GM19468 (cell line): ENCODE measurements around the gene ANKRD53.

Experiments used
- ATAC-seq: cut with Tn5 transposase; IDR thresholded peaks from one replicate; pipeline ENCODE4 v1.9.1; 2021; ENCODE audit warnings: mild to moderate bottlenecking, moderate library complexity, moderate number of reproducible peaks; ENCODE audit not compliant: unreplicated experiment; ENCODE audit errors: extremely low read depth

Gene ANKRD53, protein sequence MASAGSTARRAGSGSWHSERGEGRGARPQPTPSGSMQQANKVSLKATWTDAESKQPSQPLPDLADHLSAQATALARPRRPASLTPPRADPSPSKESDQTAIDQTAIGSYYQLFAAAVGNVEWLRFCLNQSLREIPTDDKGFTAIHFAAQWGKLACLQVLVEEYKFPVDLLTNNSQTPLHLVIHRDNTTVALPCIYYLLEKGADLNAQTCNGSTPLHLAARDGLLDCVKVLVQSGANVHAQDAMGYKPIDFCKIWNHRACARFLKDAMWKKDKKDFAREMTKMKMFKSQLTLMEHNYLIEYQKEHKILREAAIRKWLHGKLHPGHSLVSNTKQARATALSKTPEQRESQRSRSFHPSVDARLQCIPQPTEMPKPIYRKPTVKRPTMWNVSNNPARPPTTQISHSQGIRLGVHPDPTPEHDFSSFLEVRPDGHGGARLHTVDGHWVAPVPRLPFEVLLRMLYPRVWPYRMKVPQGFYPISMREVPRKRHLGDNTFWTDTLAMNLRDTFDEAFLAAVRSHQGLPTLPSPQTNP

GRCh38 chr2:70978341-70979179 lies at the start of gene ANKRD53:
ANKRD53 (plus strand) TSS chr2:70978630; CDS start chr2:70978646, 16 bp downstream.
- no peak for ATAC-seq

DNA sequence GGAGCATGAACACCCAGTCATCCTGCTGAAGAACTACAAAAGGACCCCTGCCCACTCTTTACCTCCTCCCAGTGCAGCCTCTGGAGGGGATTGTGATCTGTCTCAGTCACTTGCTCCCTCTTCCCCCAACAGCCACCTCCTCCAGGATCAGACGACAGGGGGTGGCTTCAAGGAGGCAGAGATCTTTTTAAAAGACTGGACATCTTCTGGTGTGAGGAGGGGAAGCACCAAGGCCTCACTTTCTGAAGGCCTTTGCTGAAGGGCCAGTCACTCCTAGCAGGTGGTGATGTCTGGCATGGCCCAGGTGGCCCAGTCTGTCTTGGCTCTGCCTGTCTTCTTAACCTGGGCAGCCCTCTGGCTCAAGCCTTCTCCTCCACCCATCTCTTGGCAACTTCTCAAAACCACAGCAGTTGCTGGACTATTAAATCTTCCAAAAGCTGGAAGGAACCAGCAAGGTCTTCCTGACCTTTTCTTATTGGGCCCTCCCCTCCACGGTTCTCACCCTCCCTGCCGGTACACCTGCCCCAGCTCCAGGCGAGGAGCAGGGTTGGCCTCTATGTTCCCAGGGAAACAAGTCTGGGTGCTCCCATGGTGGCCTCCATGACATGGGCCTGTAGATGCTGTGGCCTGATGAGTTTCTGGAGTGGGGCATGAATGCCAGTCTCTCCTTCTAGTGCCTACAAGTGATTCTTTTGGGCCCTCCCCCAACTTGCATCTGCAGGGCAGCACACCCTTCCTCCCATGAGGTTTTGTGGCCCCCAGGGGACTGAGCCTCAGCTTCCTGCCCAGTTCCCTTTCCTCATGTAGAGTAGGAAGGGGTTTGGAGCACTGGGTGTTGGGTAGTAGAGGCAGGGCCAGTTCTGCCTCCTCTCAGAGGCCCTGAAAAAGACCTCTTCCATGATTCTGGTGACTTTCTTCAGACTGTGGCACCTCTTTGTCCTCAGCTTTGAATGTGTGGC lies 47.8 kb upstream of the ANKRD53 start:
- no peak for ATAC-seq

GRCh38 chr2:70931376-70932000 lies 46.9 kb upstream of the ANKRD53 start:
- ATAC-seq = no peak

- no peak for ATAC-seq
Observed at GRCh38 chr2:70932631-70933230, 45.7 kb upstream of the ANKRD53 start.

GRCh38 chr2:70934981-70935380 lies 43.4 kb upstream of the ANKRD53 start:
- ATAC-seq = no peak

DNA sequence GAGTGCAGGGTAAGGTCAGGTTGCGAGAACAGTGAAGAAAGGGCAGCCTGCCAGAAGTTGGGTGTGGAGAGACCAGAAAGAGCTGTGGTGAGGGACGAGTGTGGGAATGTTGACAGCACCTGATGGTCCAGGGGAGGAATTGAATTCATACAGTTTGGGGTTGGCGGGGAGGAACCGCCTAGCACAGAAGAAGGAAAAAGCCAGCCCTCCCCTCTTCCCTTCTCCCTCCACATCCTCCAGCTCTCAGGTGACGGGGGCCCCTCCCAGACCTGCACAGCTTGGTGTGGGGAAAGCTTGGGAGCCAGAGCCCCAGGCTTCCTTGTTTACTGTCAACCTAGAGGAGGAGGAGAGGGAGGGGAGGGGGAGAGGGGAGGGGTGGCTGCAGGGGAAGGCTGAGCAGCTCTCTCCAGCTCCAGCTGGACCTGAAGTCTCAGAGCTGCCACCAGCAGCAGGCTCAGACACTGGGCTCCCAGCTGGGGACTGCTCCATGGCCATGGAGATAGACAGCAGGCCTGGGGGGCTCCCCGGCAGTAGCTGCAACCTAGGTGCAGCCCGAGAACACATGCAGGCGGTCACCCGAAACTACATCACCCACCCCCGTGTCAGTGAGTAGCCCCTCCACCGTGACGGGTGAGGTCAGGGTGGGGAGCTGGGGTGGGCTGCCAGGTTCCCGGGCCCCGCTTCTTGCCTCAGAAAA lies 42.8 kb upstream of the ANKRD53 start, which contains the start of gene ATP6V1B1:
Gene ATP6V1B1, plus strand, starts transcription at position 433 of the 697 bp plus-strand sequence. Its CDS starts 55 bp downstream, at position 488.
- no peak for ATAC-seq

DNA sequence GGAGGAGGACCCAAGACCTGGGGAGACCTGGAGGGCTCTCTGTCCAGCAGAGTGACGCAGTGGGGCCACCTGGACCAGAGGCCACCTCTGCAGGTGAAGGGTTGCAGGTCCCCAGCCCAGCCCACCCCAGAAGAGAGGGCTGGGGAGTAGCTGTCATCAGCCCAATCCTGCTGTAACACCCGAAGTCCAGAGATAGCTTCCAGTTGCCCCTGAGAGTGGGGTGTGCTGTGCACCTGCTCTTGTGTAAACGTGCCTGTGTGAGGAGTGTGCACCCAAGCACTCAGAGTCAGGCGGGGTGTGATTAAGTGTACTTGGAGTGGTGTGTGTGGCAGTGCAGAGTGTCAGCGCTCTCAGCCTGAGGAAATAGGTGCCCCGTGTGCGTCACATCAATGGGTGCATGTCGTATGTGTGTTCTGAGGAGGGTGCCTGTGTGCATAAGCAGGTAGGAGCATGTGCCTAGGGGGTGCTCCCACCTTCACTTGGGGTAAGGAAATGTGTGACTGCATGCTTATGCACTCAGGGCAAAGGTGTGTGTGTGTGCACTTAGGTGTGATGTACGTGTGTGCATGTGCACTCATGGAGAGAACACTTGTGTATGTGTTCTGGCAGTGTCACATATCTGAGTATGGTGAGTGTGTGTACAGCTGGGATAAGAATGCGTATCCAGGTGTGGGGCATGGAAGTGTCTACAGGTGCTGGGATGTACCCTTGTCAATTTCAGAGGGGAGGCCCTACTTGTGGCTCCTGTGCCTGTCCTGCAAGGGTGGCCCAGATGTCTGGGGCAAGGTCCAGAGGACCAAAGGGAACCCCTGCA lies 42.1 kb upstream of the ANKRD53 start:
- no peak for ATAC-seq

DNA sequence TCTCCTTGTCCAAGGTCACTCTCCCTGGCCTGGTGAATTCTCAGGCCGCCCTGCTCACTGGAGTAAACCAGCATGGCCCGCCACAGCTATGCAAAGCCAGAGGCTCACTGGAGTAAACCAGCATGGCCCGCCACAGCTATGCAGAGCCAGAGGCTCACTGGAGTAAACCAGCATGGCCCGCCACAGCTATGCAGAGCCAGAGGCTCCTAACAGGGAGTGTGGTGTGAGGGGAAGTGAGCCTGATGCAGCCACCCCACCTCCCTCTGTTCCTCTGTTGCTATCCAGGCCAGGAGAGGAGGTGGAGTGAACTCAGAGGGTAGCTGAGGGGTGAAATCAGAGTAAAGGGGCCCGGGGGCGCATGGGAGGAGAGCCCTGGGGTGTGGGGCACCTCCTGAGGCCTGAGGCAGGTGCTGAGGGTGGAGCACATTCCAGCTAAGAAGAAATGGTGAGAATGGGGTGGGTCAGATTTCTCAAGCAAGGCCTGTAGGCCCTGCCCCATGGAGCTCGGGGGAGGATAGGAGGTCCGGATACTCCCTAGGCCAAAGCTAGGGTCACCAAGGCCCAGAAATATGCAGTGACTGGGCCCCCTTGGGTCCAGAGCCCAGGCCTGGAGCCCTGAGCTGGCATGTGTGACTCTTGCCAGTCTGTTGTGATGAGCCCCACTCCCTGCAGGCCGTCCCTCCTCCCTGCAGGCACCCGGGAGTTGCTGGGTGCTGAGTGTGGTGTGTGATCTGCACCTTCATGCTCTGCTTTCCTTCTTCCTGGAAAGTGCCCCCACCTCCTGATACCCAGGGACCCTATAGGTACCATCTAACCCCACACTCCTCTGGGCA lies 41.2 kb upstream of the ANKRD53 start:
- ATAC-seq = no peak

- ATAC-seq = no peak
Observed at GRCh38 chr2:70937866-70938585, 40.4 kb upstream of the ANKRD53 start.

GRCh38 chr2:70938586-70938950 lies 39.9 kb upstream of the ANKRD53 start:
- no peak for ATAC-seq

DNA sequence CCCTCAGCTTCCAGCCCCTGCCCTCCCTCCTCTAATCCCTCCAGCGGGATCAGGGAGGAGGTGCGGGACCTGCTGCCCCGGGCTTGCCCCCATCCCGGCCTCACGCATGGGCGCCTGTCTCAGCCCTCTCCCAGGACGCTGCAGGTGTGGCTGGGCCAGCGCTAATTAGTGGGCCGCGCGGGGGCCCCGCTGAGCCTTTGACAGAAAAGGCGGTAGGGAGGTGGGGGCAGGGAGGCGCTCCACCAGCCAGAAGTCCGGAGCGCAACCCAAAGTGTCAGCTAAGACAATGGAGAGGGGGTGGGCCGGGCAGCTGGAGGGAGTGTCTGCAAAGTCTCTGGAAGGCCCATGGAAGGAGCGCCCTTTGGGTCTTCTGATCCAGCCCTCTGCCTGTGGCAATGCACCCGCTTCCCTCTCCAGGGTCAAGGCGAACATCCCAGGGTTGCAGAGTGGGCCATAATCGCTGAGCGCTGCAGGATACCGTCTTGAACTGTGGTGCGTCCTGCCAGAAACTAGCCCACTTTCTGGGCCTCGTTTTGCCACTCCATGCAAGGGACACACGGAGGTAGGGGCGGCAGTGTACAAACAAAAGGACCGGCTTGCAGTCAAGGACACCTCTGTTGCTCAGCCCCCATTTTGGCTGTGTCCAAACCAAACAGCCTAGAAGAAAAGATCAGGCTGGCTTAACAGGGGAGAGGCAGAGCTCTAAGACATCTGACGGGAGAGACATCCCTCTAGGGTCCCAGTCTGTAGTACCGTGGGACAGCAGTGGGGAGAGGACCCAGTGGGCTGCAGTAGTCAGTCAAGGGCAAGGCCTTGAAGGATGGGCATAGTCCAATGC lies 39.2 kb upstream of the ANKRD53 start:
- ATAC-seq = no peak

GRCh38 chr2:70939839-70940580 lies 38.4 kb upstream of the ANKRD53 start:
- no peak for ATAC-seq

- ATAC-seq = no peak
Observed at GRCh38 chr2:70941186-70941585, 37.2 kb upstream of the ANKRD53 start.

- ATAC-seq = no peak
Observed at GRCh38 chr2:70941701-70942100, 36.7 kb upstream of the ANKRD53 start.
